ENCODE results near the gene POLR3H. TPM values are rescaled to one million over a fixed set of nuclear protein-coding genes. Genes with fewer than 3 reads are reported as not detected.

The POLR3H gene
- total and polyA plus RNA-seq, 2 donors (not counting 3 experiments of a cell fraction or from before 2014, with no cell fraction given) = 31.2 to 39.4 TPM

- FAIRE-seq = no peak
- no TSS peak for BruUV-seq (replicated peaks)
- H3K9me1 ChIP-seq (replicated peaks; ENCODE audit: control insufficient read depth, extremely low read depth, insufficient read depth, low read length) = no peaks in the 10 kb centered on the region
- H3K79me2 ChIP-seq (ENCODE audit: control insufficient read depth, insufficient read depth, low read length) = no peaks in the 10 kb centered on the region
- no peak overlapping the region for H3K27ac ChIP-seq (ENCODE audit: insufficient read depth, low read depth, low read length)
- intact Hi-C loops (cut with micrococcal nuclease) (no loop called here), dilution Hi-C loops (cut with MboI; ENCODE audit: extremely low pct_ligation_motif_present, low sequenced_read_pairs) (no loop called here)
- no peak overlapping the region for H3K9ac ChIP-seq (replicated peaks; ENCODE audit: extremely low read depth, insufficient read depth, low read length)
- H3K9me3 ChIP-seq (replicated peaks; ENCODE audit: control insufficient read depth, insufficient read depth, low read length) = no peaks in the 10 kb centered on the region
- no peaks in the 10 kb centered on the region for H4K20me1 ChIP-seq (replicated peaks; ENCODE audit: control insufficient read depth, extremely low read depth, insufficient read depth, low read length)
- DNase-seq (ENCODE audit: low read depth, low spot score) = no peak
- POLR2A ChIA-PET = no interaction called here
- no peaks in the 10 kb centered on the region for H3K4me1 ChIP-seq (ENCODE audit: control insufficient read depth, extremely low read depth, insufficient read depth, low read length)
- H3K4me2 ChIP-seq (ENCODE audit: insufficient read depth, low read length) = no peak overlapping the region
- H2AFZ ChIP-seq (ENCODE audit: low read depth, low read length) = no peak overlapping the region
- TF ChIP-seq POLR2A (IDR thresholded peaks at IDR 0.05; ENCODE audit: low read depth, low read length) (no peak), JUN (IDR thresholded peaks at IDR 0.05; ENCODE audit: borderline replicate concordance, insufficient read depth, insufficient read length, low read depth) (no peak), MYC (IDR thresholded peaks at IDR 0.05; ENCODE audit: low read depth, low read length) (no peak), CTCF (IDR thresholded peaks at IDR 0.05; ENCODE audit: extremely low read depth in 1 of 2, insufficient read depth in 1 of 2, low read depth in 1 of 2, low read length in 2 of 2) (no peak), FOS (IDR thresholded peaks at IDR 0.05; ENCODE audit: borderline replicate concordance, insufficient read depth, low read length) (no peak), EZH2 (IDR thresholded peaks at IDR 0.05; ENCODE audit: borderline replicate concordance, low read depth, low read length, severe bottlenecking) (no peak), POLR2AphosphoS5 (IDR thresholded peaks at IDR 0.05; ENCODE audit: insufficient read depth, low read depth, low read length) (no peak), GATA2 (IDR thresholded peaks at IDR 0.05; ENCODE audit: insufficient read depth, insufficient read length, low read depth, low read length) (no peak), MAX (IDR thresholded peaks at IDR 0.05; ENCODE audit: insufficient read depth, insufficient read length) (no peak)
- CTCF ChIA-PET = no interaction called here
- no peak overlapping the region for H3K4me3 ChIP-seq (replicated peaks in 1 of 3; ENCODE audit: insufficient read depth in 1 of 3, low read depth in 1 of 3, low read length in 3 of 3)
- no peaks in the 10 kb centered on the region for H3K27me3 ChIP-seq (ENCODE audit: control insufficient read depth in 2 of 2, insufficient read depth in 2 of 2, low read length in 2 of 2)
- no peaks in the 10 kb centered on the region for H3K36me3 ChIP-seq (ENCODE audit: control insufficient read depth in 2 of 2, extremely low read depth in 1 of 2, insufficient read depth in 2 of 2, low read length in 2 of 2)
Measured at GRCh38 chr22:41550952-41551491, 6.8 kb upstream of the POLR3H start.

Data from endothelial cell of umbilical vein (primary cell).